CD4-positive, alpha-beta T cell treated with Interferon alpha-2 for 1 hour (primary cell): ENCODE results near the gene KIF19.

Source experiments
- DNase-seq, 2 donors: peaks; one replicate each; pipeline ENCODE4 v3.0.0-alpha.2; 2020 to 2022

Gene KIF19

GRCh38 chr17:74343121-74343520 is 17.1 kb downstream of the KIF19 start:
- DNase-seq = no peak

DNA sequence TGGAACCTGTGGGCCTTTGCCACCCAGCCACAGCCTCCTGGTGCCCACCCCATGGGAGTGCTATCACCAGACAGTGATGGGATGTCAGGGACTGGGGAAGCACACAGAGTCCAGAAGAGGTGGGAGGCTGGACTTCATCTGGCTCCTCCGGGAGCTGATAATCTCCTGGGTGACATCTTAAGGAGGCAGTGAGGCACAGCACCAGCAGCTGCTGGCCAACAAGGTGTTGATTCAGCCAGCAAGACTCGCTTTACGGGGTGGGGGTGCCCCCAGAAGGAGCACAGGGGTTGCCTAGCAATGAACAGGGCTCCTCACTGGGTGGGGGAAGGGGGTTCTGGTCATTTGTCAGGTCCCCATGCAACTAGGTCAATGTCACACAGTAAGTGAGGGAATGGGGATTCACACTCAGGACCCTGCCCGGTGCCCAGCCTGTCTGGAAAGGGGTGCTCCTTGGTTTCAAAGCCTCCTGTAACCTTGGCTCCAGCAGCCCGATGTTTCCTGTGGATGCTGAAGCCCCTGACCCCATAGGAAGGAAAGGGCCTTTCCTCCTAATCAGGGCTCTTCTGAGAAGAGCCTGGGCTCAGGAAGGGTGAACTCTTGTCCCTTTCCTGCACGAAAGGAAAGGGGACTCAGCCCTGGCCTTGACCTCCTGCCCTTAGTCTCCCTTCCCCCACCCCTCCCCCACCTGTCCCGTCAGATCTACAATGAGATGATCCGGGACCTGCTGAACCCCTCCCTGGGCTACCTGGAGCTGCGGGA is 17.7 kb downstream of the KIF19 start:
- DNase-seq = no peak

DNA sequence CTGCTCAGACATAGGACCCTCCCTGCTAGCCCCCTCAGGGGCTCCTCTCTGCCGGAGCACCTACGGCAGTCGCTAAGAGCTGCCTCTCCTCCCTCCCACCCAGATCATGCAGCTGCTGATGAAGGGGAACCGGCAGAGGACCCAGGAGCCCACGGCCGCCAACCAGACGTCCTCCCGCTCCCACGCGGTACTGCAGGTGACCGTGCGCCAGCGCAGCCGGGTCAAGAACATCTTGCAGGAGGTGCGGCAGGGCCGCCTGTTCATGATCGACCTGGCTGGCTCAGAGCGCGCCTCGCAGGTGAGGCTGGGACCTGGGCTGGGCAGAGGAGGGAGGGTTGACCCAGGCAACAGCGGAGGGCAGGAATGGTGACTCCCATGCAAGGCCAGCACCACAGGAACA is 18.6 kb downstream of the KIF19 start:
- DNase-seq = no peak

DNA sequence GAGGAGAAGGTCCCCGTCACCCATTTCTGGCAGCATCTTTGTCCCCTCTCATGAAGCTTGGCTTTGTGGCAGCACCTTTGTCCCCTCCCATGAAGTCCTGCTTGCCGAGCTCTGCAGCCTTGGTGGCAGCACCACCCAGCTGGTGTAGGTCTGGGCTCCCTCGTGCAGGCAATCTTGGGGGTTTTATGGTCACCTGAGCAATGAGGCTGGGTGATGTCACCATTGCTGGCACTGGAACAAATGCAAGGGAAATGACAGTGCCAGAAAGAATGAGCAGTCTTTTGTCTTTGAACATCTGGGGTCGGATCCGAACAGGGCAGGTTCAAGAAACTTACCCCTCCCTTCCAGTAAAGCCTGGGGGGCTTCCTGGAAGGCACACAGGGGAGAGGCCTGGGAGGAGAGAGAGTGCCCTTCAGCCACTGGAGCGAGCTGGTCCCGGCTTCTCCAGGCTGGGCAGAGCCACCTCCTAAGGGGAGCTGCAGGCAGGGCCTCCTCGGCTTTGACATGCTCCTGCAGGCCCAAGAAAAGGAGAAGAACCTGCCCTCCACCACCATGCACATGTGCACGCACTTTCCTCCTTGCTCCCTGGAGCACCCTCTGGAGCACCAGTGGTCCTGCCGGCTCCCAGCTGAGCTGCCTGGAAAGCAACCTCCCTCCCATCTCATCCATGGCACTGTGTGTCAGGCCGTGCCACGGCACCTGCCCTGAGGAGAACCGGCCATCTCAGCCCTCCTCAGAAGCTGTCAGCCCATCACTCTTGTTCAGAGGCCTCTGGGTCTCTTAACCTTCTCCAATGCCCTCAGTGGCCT is 19.6 kb downstream of the KIF19 start:
- DNase-seq = no peak

DNA sequence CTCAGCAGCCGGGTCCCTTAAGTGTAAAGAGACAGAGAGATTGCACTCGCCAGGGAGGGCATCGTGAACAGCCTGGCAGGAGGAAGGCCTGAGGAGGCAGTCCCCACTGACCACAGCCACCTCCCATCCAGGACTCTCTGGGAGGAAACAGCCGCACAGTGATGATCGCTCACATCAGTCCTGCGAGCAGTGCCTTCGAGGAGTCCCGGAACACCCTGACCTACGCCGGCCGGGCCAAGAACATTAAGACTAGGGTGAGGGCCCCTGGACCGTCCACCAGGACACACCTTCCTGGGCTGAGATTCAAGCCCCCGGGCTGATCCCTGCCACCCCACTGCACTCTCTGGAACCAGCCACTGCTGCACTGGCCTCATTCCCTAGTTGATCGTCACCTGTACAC is 21.6 kb downstream of the KIF19 start:
- DNase-seq = no peak

- DNase-seq = no peak
These were observed 23.1 kb downstream of the KIF19 start for GRCh38 chr17:74349120-74349519.

DNA sequence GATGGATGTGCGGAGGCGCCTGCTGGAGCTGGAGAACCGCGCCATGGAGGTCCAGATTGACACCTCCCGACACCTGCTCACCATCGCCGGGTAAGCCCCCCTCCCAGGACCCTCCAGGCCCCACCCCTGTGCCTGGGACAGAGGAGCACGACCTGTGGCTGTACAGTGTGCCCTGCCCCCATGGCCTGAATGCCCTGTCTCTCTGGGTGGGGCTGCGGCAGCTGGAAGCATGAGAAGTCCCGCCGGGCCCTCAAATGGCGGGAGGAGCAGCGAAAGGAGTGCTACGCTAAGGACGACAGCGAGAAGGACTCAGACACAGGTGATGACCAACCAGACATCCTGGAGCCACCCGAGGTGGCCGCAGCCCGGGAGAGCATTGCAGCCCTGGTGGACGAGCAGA is 24.5 kb downstream of the KIF19 start:
- DNase-seq = no peak

DNA sequence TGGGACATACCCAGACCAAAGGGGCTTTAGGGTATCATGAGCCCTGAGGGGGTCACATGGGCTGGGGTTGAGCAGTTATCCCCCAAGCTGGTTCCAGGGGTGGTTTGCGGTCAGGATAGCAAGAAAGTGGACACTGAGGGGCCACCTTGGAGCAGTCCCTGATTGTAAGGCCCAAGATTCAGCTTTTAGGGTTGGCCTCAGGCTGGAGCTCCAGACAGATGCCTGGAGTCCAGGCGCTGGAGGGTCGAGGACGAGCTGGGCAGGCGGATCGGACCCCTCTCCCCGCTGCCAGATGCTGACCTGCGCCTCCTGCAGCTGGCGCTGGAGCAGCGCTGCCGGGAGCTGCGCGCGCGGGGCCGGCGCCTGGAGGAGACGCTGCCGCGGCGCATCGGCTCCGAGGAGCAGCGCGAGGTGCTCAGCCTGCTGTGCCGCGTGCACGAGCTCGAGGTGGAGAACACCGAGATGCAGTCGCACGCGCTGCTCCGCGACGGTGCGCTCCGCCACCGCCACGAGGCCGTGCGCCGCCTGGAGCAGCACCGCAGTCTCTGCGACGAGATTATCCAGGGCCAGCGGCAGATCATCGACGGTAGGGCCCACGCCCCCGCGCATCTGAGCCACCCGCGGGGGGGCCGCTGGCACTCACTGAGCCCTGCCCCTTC is 25.7 kb downstream of the KIF19 start:
- no peak for DNase-seq

DNA sequence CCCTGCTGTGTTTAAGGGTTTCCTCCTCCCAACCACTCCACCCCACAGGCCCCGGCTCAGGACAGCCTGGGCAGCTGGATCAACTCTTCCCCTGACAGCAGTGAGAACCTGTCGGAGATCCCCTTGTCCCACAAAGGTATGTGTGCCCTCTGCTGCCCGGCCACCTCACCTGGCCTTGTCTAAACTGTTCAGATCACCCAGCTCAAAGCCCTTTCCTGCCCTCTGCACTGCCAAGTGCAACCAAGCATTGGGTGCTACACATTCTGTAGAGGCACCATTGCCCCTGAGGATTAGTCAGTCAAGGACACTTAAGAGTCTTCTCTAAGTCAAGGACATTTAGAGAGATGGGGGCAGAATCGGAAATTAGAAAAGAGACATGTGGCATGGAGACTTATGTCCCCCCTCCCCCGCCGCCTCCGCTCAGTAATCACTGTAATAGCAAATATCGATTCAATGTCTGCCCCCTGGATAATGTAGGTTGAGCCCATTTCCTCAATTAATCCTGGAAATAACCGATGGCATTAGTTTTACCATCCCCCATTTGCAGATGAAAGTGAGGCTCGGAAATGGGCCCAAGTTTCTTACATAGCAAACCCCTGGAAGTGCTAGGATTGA is 27.5 kb downstream of the KIF19 start:
- DNase-seq = no peak

DNA sequence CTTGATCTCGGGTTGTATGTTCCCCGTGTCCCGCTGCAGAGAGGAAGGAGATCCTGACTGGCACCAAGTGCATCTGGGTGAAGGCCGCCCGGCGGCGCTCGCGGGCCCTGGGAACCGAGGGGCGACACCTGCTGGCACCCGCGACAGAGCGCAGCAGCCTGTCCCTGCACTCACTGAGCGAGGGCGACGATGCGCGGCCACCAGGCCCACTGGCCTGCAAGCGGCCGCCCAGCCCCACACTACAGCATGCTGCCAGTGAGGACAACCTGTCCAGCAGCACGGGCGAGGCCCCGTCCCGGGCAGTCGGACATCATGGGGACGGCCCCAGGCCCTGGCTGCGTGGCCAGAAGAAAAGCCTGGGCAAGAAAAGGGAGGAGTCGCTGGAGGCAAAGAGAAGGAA is 28.1 kb downstream of the KIF19 start:
- DNase-seq = peak; percentile 29 to 62

- DNase-seq = no peak
These were observed 28.5 kb downstream of the KIF19 start for GRCh38 chr17:74354561-74354960.

GRCh38 chr17:74355065-74355464 is 29.0 kb downstream of the KIF19 start:
- DNase-seq = no peak

DNA sequence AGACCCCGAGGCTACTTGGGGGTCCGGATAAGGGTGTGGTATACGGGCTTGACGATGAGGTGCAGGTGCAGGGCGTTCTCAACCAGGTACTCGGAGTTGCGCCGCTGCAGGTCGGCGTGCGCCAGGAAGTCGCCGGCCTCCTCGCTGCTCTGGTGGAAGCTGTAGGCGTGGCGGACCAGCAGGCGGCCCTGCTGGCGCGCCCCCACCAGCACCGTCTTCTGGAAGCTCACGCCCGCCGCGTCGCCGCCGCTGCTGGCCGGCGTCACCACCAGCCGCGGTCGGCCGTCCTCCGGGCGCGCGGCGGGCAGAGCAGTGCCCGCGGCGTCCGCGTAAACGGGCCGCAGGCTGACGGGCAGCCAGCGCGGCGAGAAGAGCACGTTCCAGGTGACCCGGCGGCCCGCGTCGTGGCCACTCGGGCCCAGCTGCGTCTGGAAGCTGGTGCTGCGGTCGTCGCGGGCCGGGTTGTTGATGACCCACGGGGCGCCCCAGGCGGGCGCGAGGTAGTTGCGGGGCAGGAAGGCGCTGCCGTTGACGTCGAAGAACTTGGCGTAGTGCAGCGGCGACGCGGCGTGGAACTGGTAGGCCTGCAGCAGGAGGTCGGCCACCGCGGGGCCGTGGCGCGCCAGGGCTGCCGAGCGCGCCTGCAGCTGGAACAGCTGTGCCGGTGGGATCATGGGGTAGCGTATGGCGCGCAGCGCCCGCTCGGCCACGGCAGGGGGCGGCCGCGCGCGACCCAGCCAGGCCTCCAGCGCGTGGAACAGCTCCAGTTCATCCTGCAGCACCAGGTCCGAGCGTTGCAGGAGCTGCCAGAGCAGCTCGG is 30.8 kb downstream of the KIF19 start:
- peak in 1 of 2 donors; percentile 13 for DNase-seq

DNA sequence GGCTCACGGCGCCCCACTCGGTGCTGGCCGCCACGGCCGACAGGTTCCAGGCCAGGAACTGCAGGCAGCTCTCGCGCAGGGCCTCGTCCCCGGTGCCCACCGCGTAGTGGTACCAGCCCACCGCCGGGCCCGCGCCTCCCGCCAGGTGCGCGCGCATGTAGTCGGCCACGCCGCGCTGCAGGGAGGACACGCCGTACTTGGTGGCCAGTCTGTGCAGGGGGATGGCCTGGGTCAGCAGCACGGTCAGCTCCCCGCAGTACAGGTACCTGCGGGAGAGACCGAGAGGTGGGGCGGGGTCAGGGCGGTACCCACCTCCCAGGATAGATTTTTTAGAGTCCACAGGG is 31.4 kb downstream of the KIF19 start:
- no peak for DNase-seq

GRCh38 chr17:74358697-74359096 is 32.7 kb downstream of the KIF19 start:
- no peak for DNase-seq

DNA sequence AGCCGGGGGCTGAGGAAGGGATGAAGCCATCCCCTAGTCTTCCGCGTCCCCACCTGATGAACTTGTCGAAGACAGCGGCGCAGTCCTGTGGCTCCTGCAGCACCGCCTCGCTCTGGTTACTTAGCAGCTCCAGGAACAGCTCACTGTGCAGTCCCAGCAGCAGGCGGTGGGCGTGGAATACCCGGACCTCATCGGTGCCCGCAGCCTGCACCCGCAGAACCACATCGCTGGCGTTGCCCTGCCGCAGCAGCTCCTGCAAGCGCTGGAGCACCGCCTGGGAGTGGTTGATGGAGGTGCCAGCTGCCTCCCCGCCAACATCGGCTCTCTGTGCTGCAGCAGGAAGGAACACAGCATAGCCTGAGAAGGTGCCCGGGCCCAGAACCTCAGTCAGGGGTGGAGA is 33.9 kb downstream of the KIF19 start:
- DNase-seq = no peak

GRCh38 chr17:74360899-74361229 is 34.8 kb downstream of the KIF19 start:
- DNase-seq = no peak

DNA sequence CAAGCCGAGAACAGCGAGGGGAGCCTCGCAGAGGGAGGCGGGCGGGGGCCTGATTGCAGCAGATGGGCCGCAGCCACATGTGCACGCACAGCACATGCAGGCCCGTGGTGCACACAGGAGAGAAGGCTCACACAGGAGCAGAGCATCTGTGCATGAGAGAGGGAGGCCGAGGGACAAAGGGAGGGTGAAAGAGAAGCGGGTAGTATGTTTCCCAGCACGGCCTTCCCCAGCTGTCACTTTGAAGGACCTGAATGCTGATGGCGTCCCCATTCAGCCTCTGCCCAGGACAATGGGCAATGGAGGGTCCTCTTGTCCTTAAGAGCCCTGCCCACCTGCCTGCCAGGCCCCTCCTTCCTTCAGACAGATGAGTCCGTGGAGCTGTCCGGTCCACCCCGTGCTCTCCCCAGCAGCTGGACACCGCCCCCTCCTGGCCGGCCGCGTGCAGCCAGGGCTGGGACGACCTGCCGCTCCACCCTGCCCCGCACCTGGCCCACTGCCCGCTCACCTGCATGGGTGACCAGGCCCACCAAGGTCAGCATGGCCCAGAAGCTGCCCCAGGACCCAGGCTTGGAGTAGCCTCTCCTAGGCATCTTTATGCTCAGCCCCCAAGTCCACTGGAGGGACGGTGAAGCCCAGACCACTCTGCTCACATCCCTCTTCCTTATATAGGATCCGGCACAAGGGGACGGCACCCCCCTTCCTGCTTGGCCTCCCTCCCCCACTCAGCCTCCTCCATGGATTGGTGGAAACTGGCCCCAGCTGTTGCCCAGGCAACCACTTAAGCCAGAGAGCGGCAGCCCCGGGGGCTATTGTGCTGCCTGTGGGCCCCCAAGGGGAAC is 35.4 kb downstream of the KIF19 start, which contains the start of gene BTBD17:
Gene BTBD17, minus strand, starts transcription at position 639 of the 839 bp plus-strand sequence. Its CDS starts 49 bp downstream, at position 590.
- peak in 1 of 2 donors; percentile 48 for DNase-seq

DNA sequence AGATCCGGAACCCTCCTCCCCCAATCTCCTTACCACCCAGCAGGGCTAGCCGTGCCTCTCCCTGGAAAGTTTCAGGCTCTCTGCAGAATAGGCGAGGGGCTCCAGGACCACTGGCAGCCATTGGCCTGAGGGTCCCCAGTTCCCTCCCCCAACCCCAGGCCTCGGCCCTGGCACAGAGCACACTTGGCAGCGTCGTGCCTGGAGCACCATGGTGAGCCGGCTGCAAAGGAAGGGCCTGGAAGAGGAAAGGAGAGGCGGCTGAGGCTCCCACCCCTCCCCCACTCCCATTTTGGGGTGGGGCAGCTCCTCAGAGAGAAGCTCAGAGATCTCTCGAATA is 36.0 kb downstream of the KIF19 start:
- no peak for DNase-seq

DNA sequence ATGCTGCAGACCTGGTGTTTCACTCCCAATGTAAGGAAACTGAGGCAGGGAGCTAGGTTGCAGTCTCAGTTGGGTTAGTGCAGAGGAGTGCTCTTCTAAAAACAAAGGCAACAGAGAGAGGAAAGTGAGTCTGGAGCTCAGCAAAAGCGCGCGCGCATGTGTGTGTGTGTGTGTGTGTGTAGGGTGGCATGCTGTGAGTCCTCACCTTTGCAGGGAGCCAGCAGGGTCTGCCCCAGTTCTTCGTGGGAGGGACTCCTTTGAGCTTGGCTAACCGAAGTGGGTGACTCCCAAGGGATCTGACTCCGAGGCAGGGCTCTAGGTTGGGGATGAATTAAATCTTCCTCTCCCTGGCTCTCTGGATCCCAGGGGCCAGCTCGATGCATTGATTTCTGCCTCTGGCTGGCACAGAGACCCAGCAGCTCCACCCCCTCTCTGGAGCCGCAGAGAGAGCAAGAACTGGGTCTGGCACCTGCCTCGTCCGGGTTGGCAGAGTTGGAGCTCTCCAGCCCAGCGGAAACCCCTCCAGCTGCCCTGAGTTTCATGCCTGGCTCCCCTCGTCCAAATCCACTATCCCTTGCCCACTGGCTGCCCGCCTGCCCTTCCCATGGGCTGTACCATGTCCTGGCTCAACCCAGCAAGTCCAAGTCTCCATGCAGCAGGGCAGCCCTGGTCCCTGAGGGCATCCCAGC is 36.9 kb downstream of the KIF19 start:
- DNase-seq = no peak

GRCh38 chr17:74367206-74367605 is 41.2 kb downstream of the KIF19 start, which contains the start of gene GPR142:
GPR142 (plus strand) TSS chr17:74367506; CDS start chr17:74369541, 2,035 bp downstream.
- DNase-seq = no peak
